Osteocyte (in vitro differentiated cells): Measurements from ENCODE around the gene SERPINB7. TPM values are rescaled to one million over a fixed set of nuclear protein-coding genes. Genes with fewer than 3 reads are reported as not detected.
A peak's percentile ranks its signal among the peaks of the same experiment; 100 is the strongest.

ENCODE experiments used
- DNase-seq: peaks from one replicate; pipeline ENCODE4 v3.0.0; 2021; ENCODE audit warnings: mixed read lengths; ENCODE audit not compliant: unreplicated experiment; ENCODE audit errors: extremely low spot score
- H3K27ac Mint-ChIP-seq: one replicate; pipeline ENCODE4 v1.8.0; 2021; ENCODE audit warnings: mild to moderate bottlenecking, mixed read lengths; ENCODE audit not compliant: unreplicated experiment
- H3K27me3 Mint-ChIP-seq: one replicate; pipeline ENCODE4 v1.8.0; 2021; ENCODE audit warnings: mixed read lengths; ENCODE audit not compliant: unreplicated experiment
- H3K36me3 Mint-ChIP-seq: one replicate; pipeline ENCODE4 v1.8.0; 2021; ENCODE audit warnings: mixed read lengths; ENCODE audit not compliant: unreplicated experiment
- H3K4me1 Mint-ChIP-seq: one replicate; pipeline ENCODE4 v1.8.0; 2021; ENCODE audit warnings: mixed read lengths; ENCODE audit not compliant: unreplicated experiment
- H3K4me3 Mint-ChIP-seq: one replicate; pipeline ENCODE4 v1.8.0; 2021; ENCODE audit warnings: mild to moderate bottlenecking, moderate library complexity, mixed read lengths; ENCODE audit not compliant: unreplicated experiment
- H3K9me3 Mint-ChIP-seq: one replicate; pipeline ENCODE4 v1.8.0; 2021; ENCODE audit warnings: mixed read lengths; ENCODE audit not compliant: unreplicated experiment
- CTCF ChIP-seq: fragments of 200-600 bp; sonication (generic); IDR thresholded peaks from 2 replicates; pipeline ENCODE4 v1.5.0; 2021; ENCODE audit warnings: antibody characterized with exemption, mild to moderate bottlenecking, moderate library complexity
- total RNA-seq: library from RNA; stranded (reverse); gene quantifications from 2 replicates; pipeline ENCODE4 v1.2.1, GENCODE V29; 2021

Gene SERPINB7
- total RNA-seq, 1 donor from 2014 or later = not detected

GRCh38 chr18:63848159-63848558 is 72.9 kb downstream of the SERPINB7 start:
- H3K9me3 Mint-ChIP-seq = no peaks in the 10 kb centered on the region
- H3K4me1 Mint-ChIP-seq = no peaks in the 10 kb centered on the region
- DNase-seq = no peak
- H3K36me3 Mint-ChIP-seq = no peaks in the 10 kb centered on the region
- peaks cover 52% of the 10 kb centered on the region for H3K27me3 Mint-ChIP-seq
- TF ChIP-seq CTCF = peak; percentile 67
- H3K27ac Mint-ChIP-seq = no peak overlapping the region
- H3K4me3 Mint-ChIP-seq = no peak overlapping the region

DNA sequence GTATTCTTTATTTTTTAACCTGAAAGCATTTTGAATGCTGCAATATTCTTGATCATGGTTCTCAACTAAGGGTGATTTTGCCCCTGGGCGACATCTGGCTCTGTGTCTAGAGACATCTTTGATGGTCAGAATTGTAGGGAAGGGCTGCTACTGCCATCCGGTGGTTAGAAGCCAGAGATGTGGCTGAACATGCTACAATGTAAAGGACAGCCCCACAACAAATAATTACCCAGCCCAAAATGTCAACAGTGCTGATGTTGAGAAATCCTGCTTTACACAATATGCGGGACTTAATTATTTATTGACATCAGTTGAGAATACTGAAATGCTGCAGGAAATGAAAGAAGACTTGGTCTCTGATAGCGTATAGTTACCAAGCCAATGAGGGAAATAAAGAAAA is 74.8 kb downstream of the SERPINB7 start:
- H3K4me1 Mint-ChIP-seq = no peaks in the 10 kb centered on the region
- H3K27me3 Mint-ChIP-seq = peaks cover 41% of the 10 kb centered on the region

GRCh38 chr18:63850636-63851035 is 75.4 kb downstream of the SERPINB7 start:
- Mint-ChIP-seq H3K4me1 (no peaks in the 10 kb centered on the region), H3K9me3 (no peaks in the 10 kb centered on the region), H3K27me3 (peaks cover 39% of the 10 kb centered on the region), H3K4me3 (no peak overlapping the region), H3K36me3 (no peaks in the 10 kb centered on the region), H3K27ac (no peak overlapping the region)
- no peak for TF ChIP-seq CTCF
- no peak for DNase-seq

More for the DNA sequence above, 74.8 kb downstream of the SERPINB7 start:
- no peak for DNase-seq
- no peak overlapping the region for H3K4me3 Mint-ChIP-seq
- H3K36me3 Mint-ChIP-seq = no peaks in the 10 kb centered on the region
- no peak overlapping the region for H3K27ac Mint-ChIP-seq
- TF ChIP-seq CTCF = peak; percentile 54
- no peaks in the 10 kb centered on the region for H3K9me3 Mint-ChIP-seq

Other genes starting within 250 kb of the SERPINB7 start
- gene SERPINB12, start 233.0 kb upstream of the SERPINB7 start, total RNA-seq = not detected in 2 replicates
- gene SERPINB13, start 188.1 kb upstream of the SERPINB7 start, total RNA-seq = not detected in 2 replicates
- gene SERPINB4, start 131.2 kb upstream of the SERPINB7 start, total RNA-seq = not detected in 2 replicates
- not detected in 2 replicates for gene SERPINB3, start 113.5 kb upstream of the SERPINB7 start, total RNA-seq
- not detected in 2 replicates for gene SERPINB11, start 72.5 kb upstream of the SERPINB7 start, total RNA-seq
- not detected in 2 replicates for gene SERPINB2, start 112.3 kb downstream of the SERPINB7 start, total RNA-seq
- gene SERPINB10, start 132.5 kb downstream of the SERPINB7 start, total RNA-seq = not detected in 2 replicates
- gene HMSD, start 173.9 kb downstream of the SERPINB7 start, total RNA-seq = not detected in 2 replicates
- gene SERPINB8, start 194.7 kb downstream of the SERPINB7 start, total RNA-seq = 8.0 and 8.5 TPM in 2 replicates